Measurements from ENCODE around the gene MPZL3.

DNA sequence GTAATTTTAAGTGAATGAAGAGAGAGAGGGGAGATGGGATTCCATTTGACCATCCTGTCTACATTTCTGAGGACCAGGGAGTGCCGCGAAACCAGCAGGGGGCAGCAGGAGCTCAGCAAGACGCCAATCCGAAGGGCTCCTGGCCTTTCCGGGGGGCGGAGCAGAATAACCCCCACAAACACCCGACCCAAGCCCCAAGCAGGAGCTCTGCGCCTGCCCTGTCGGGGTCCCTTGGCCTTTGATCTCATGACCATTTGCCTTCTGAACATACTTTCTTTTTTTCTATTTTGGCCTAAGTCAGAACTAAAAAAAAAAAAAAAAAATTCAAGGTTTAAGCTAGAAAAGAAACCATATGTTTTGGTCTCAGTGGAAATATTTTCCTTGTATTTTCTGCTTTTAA is 53.8 kb downstream of the MPZL3 start:
- TF ChIP-seq, protein P1, sequence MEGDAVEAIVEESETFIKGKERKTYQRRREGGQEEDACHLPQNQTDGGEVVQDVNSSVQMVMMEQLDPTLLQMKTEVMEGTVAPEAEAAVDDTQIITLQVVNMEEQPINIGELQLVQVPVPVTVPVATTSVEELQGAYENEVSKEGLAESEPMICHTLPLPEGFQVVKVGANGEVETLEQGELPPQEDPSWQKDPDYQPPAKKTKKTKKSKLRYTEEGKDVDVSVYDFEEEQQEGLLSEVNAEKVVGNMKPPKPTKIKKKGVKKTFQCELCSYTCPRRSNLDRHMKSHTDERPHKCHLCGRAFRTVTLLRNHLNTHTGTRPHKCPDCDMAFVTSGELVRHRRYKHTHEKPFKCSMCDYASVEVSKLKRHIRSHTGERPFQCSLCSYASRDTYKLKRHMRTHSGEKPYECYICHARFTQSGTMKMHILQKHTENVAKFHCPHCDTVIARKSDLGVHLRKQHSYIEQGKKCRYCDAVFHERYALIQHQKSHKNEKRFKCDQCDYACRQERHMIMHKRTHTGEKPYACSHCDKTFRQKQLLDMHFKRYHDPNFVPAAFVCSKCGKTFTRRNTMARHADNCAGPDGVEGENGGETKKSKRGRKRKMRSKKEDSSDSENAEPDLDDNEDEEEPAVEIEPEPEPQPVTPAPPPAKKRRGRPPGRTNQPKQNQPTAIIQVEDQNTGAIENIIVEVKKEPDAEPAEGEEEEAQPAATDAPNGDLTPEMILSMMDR (IDR thresholded peaks at IDR 0.05), result peak; percentile 66 to 84 (median 78)
- no peak for TF ChIP-seq POLR2A (IDR thresholded peaks at IDR 0.05)
